GM18870 (cell line): ENCODE measurements around the gene TCF21.

ENCODE experiments used
- ATAC-seq: cut with Tn5 transposase; IDR thresholded peaks from one replicate; pipeline ENCODE4 v1.9.1; 2021; ENCODE audit warnings: moderate library complexity; ENCODE audit not compliant: unreplicated experiment

The TCF21 gene

DNA sequence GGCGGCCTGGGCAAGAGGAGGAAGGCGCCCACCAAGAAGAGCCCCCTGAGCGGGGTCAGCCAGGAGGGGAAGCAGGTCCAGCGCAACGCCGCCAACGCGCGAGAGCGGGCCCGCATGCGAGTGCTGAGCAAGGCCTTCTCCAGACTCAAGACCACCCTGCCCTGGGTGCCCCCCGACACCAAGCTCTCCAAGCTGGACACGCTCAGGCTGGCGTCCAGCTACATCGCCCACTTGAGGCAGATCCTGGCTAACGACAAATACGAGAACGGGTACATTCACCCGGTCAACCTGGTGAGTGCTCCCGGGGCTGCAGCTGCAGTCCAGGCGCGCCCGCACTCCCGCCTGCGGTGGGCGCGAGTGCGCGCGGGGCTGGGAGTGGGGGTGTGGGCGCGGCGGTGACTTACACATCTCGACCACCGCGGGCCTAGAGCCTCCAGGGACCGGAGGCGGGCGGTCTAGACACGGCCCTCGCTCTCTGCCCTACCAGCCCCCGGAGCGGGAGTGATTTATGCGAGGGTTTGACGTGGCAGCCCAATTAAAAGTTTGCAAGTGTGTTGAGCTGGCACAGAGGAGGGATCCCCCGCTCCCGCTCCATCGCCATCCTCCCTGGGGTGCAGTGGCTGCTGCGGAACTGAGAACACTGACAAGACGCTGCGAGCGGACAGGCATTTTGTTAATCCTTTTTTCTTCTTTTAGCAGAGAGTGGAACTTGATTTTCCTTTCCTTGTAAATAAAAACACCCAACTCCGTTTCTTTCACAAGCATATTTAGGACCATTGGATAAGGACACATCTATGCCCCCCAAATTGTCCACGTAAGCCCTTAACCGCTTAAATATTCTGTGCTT is 867 bp downstream of the TCF21 start:
- ATAC-seq = no peak

- no peak for ATAC-seq
Measured at GRCh38 chr6:133890711-133891148, 1.8 kb downstream of the TCF21 start.

GRCh38 chr6:133891149-133891926 is 2.4 kb downstream of the TCF21 start:
- ATAC-seq = no peak

DNA sequence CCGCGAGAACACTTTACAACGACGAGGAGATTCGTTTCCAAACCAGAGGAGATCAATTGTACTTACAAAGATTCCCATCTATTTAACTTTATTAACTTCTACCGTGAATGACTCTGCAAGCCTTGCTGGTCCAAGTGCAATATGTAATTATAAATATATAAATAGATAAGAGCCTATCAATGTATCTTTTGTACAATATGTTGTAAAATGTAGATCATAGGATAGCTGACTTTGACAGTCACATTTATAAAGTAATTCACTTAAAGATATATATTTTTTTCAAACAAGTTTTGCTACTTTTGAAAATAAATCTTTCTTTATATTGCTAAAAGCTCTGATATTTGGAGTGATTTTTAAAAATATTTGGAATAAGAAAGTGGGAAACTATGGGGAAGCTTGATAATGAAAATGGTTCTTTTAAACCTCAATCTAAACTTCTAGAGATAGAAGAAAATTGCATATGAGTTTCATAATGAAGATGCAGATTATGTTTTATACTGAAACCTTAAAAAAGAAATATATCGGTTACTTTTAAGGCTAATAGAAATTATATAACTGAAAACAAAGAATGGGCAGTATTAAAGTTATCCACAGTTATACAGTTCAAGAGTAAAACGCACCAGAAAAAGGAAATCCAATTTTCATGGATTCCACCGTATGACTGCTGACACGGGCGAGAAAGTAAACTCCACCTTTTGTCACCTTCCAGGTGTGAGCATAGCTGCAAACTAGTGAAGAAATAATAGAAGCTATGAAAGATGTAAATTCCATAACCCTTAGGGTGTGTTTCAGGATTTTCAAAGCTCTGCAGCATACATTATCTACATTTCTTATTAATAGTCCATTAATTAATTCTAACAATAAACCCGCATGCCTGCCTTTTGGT is 3.3 kb downstream of the TCF21 start:
- no peak for ATAC-seq

GRCh38 chr6:133892813-133893691 is 4.1 kb downstream of the TCF21 start:
- no peak for ATAC-seq

- no peak for ATAC-seq
Measured at GRCh38 chr6:133893946-133894345, 5.0 kb downstream of the TCF21 start.

GRCh38 chr6:133894369-133894768 is 5.5 kb downstream of the TCF21 start:
- ATAC-seq = no peak

DNA sequence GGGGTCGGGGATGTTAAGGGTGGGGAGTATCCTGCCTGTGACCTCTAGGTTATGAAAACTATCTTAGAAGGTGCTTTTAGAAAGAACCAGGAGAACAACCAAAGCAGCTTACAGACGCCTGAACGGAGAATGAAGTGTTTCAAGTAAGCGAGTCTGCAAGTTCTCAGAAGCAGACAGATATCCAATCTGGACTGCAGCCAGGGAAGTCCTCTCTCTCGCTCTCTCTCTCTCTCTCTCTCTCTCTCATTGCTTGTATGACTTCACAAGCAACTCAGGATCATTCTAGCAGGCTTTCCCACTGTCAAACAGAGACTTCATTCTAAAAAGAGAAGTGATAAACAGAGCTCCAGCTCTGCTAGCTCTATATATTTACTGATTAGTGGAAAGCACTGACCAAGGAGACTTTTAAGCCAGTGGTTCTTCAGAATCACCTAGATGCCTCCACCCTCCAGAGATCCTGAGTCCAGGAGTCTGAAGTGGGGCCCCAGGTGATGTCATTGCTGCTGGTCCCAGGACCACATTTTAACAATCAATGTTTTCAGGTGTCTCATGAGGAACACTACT is 6.0 kb downstream of the TCF21 start:
- ATAC-seq = no peak

GRCh38 chr6:133895573-133896343 is 6.8 kb downstream of the TCF21 start:
- no peak for ATAC-seq

DNA sequence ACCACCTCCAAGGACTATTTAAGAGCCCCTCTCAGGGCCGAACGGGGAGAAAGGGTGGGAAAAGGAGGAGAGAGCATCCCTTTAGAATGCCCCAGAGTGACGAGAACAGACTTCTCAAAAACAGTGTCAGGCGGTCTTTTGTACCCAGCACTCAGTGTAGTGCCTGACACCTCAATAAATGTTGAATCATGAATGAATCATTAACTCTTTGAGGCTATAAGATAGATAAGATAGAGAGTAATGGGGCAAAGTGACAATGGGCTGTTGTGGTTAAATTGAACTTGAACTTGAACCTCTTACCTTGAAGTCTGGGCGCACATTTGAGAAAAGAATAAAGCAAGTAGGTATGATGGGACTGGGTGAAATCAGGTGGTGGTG is 7.4 kb downstream of the TCF21 start:
- no peak for ATAC-seq

GRCh38 chr6:133898263-133898662 is 9.3 kb downstream of the TCF21 start:
- ATAC-seq = no peak

DNA sequence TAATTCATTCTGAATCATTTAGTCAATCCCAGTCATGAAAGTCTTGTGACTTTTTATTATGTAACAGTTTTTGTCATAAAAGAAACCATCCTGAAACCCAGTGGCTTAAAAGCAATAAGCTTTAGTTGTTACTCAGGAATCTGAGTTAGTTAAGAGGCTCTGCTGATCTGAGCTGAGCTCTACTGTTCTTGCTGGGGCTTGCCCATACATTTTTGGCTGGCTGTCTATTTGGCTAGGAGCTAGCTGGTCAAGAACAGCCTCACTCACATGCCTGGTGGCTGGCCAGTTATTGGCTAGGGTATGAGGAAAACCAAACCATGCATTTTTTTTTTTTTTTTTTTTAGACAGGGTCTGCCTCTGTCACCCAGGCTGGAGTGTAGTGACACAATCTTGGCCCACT is 10.6 kb downstream of the TCF21 start:
- ATAC-seq = no peak

GRCh38 chr6:133903855-133904254 is 14.9 kb downstream of the TCF21 start:
- ATAC-seq = no peak

GRCh38 chr6:133906050-133906449 is 17.1 kb downstream of the TCF21 start:
- no peak for ATAC-seq

DNA sequence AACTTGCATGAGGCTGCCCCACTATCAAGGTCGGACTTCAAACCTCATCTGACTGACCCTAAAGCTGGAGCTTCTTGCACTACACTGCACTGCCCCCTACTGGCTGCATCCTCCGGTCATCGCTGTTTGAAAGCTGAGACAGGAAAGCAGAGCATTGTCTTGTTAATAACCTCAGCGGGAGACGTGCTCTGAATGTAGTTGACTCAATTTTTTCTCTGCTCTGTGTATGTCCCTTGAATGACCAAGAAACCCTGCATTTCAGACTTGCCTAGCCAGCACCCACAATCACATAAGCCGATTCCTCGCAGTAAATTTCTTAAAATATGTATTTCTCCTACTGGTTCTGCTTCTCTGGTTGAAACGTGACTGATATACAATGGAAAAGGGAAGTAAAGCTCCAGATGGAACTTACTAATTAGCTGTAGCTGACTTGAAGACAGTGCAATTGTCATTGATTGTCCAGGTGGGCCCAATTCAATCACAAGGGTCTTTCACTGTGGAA is 27.8 kb downstream of the TCF21 start:
- peak; percentile 82 for ATAC-seq

- ATAC-seq = no peak
Measured at GRCh38 chr6:133917781-133918180, 28.9 kb downstream of the TCF21 start.

- ATAC-seq = no peak
Measured at GRCh38 chr6:133918208-133918930, 29.5 kb downstream of the TCF21 start.

GRCh38 chr6:133919362-133919761 is 30.4 kb downstream of the TCF21 start:
- ATAC-seq = no peak
